Mucosa of descending colon (tissue), 3 donors: ENCODE results near the gene HOXB3. TPM values are rescaled to one million over a fixed set of nuclear protein-coding genes. Genes with fewer than 3 reads are reported as not detected.
A peak's percentile ranks its signal among the peaks of the same experiment; 100 is the strongest.
"Not testable (repeated sequence)": the region's sequence is repeated elsewhere in the genome, so short reads cannot be mapped to it uniquely, and the experiment has no call there.

ENCODE experiments used
- ATAC-seq: fragments of 200-7000 bp; cut with Tn5 transposase; one replicate; pipeline ENCODE4 v1.9.1; 2020; ENCODE audit warnings: mild to moderate bottlenecking, moderate library complexity
- DNase-seq, 3 donors: peaks; one replicate each; pipeline ENCODE4 v3.0.0-alpha.2; 2020
- H3K36me3 ChIP-seq: fragments of 200-600 bp; one replicate; pipeline ENCODE4 v1.8.0; 2021; ENCODE audit warnings: low read depth, mild to moderate bottlenecking
- H3K4me1 ChIP-seq: fragments of 200-600 bp; one replicate; pipeline ENCODE4 v1.8.0; 2021; ENCODE audit warnings: low read depth, mild to moderate bottlenecking
- H3K4me3 ChIP-seq: fragments of 200-600 bp; one replicate; pipeline ENCODE4 v1.8.0; 2021; ENCODE audit warnings: mild to moderate bottlenecking
- H3K9me3 ChIP-seq: fragments of 200-600 bp; one replicate; pipeline ENCODE4 v1.8.0; 2021; ENCODE audit warnings: mild to moderate bottlenecking
- intact Hi-C, 2 donors: fragments of 100-400 bp; cut with DNase I in 1 of 2; cut with micrococcal nuclease in 1 of 2; formaldehyde crosslinking; loops; one replicate each; pipeline versions ENCODE4 v1.11.0 to v1.11.1; 2022; cut with DNase I, micrococcal nuclease
- total RNA-seq, 3 donors: library from RNA; stranded (reverse); fragmentation: NEBNext Ultra II Directional in 2 of 3; extraction: Animal tissue kit (Norgen Biotek cat#: 25700) in 2 of 3; gene quantifications; one replicate each; pipeline versions ENCODE4 v1.2.1 to v1.2.4, GENCODE V29; 2021 to 2023
- TF ChIP-seq, protein P1 (sequence below): fragments of 200-600 bp; IDR thresholded peaks from one replicate; pipeline ENCODE4 v1.8.0; 2022; ENCODE audit warnings: antibody characterized with exemption, mild to moderate bottlenecking
- donor health status: DM: no; HTN: no; CAD: no; lungs with moderate emphysema.
- donor health status: DM: no; HTN: no; CAD: no.
- donor health status: DM: no; HTN: yes; CAD: no.

The HOXB3 gene
- total RNA-seq, 3 donors from 2014 or later = 42.4 to 64.8 (median 43.4) TPM

GRCh38 chr17:48541577-48542113 is 48.4 kb downstream of the HOXB3 start:
- DNase-seq = peak; percentile 47 to 65 (median 63)
- H3K9me3 ChIP-seq = no peaks in the 10 kb centered on the region
- intact Hi-C loops = no loop called here
- no peaks in the 10 kb centered on the region for H3K36me3 ChIP-seq
- TF ChIP-seq, protein P1, sequence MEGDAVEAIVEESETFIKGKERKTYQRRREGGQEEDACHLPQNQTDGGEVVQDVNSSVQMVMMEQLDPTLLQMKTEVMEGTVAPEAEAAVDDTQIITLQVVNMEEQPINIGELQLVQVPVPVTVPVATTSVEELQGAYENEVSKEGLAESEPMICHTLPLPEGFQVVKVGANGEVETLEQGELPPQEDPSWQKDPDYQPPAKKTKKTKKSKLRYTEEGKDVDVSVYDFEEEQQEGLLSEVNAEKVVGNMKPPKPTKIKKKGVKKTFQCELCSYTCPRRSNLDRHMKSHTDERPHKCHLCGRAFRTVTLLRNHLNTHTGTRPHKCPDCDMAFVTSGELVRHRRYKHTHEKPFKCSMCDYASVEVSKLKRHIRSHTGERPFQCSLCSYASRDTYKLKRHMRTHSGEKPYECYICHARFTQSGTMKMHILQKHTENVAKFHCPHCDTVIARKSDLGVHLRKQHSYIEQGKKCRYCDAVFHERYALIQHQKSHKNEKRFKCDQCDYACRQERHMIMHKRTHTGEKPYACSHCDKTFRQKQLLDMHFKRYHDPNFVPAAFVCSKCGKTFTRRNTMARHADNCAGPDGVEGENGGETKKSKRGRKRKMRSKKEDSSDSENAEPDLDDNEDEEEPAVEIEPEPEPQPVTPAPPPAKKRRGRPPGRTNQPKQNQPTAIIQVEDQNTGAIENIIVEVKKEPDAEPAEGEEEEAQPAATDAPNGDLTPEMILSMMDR = no peak
- peak; percentile 38 for ATAC-seq
- peak overlapping the region; percentile 34 for H3K4me3 ChIP-seq
- H3K4me1 ChIP-seq = peaks cover 8% of the 10 kb centered on the region

- DNase-seq (no peak), ATAC-seq (no peak)
- no peak overlapping the region for H3K4me3 ChIP-seq
- no peaks in the 10 kb centered on the region for H3K36me3 ChIP-seq
- TF ChIP-seq, protein P1 = no peak
- peaks cover 5% of the 10 kb centered on the region for H3K4me1 ChIP-seq
- H3K9me3 ChIP-seq = no peaks in the 10 kb centered on the region
- intact Hi-C loops = no loop called here
These were observed 48.9 kb downstream of the HOXB3 start for GRCh38 chr17:48541036-48541576.

GRCh38 chr17:48540213-48540612 is 49.8 kb downstream of the HOXB3 start:
- no peaks in the 10 kb centered on the region for H3K9me3 ChIP-seq
- H3K4me3 ChIP-seq = no peak overlapping the region
- H3K36me3 ChIP-seq = no peaks in the 10 kb centered on the region
- intact Hi-C loops = no loop called here
- H3K4me1 ChIP-seq = peaks cover 5% of the 10 kb centered on the region
- no peak for DNase-seq
- no peak for ATAC-seq
- TF ChIP-seq, protein P1 = no peak

DNA sequence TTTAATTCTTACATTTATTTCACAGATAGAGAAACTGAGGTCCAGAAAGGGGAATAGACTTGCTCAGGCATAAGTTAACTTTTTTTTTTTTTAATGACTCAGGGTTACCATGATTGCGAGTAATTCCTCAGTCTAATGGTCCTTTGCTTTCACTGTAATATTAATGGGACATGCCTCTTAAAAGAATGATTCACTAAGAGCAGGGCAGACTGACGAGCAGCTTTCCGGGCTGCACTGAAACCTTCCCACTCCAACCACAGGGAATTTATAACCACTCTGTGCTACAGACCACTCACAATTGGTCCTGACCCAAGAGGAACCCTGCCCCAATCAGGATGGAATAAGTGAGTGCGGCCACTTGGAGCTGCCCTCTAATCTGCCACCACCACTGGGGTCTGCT is 50.9 kb downstream of the HOXB3 start:
- H3K4me1 ChIP-seq = peaks cover 5% of the 10 kb centered on the region
- intact Hi-C loops = no loop called here
- ATAC-seq (no peak), DNase-seq (no peak)
- H3K4me3 ChIP-seq = no peak overlapping the region
- TF ChIP-seq, protein P1 = no peak
- no peaks in the 10 kb centered on the region for H3K9me3 ChIP-seq
- no peaks in the 10 kb centered on the region for H3K36me3 ChIP-seq

GRCh38 chr17:48537316-48537715 is 52.7 kb downstream of the HOXB3 start:
- no peaks in the 10 kb centered on the region for H3K9me3 ChIP-seq
- DNase-seq (no peak), ATAC-seq (no peak)
- TF ChIP-seq, protein P1 = no peak
- intact Hi-C loops = no loop called here
- no peak overlapping the region for H3K4me3 ChIP-seq
- H3K4me1 ChIP-seq = no peaks in the 10 kb centered on the region
- H3K36me3 ChIP-seq = no peaks in the 10 kb centered on the region

- H3K4me1 ChIP-seq, H3K9me3 ChIP-seq, ATAC-seq, DNase-seq, intact Hi-C loops, H3K4me3 ChIP-seq, H3K36me3 ChIP-seq: not testable (repeated sequence)
These were observed 54.1 kb downstream of the HOXB3 start for GRCh38 chr17:48535793-48536559.
